Liver (tissue), 9 donors: ENCODE measurements around the gene TMEM270. TPM values are rescaled to one million over a fixed set of nuclear protein-coding genes. Genes with fewer than 3 reads are reported as not detected.

ENCODE experiments used
- DNase-seq: peaks from one replicate; pipeline ENCODE4 v3.0.0-alpha.2; 2017; ENCODE audit warnings: low spot score
- H3K27ac ChIP-seq, 2 donors: one replicate each; pipeline ENCODE4 v1.7.0; 2013; ENCODE audit warnings: inconsistent platforms in 2 of 2, low read length in 2 of 2, control low read depth in 1 of 2, low read depth in 1 of 2, mild to moderate bottlenecking in 1 of 2
- H3K27me3 ChIP-seq, 4 donors: one replicate each; pipeline versions ENCODE4 v1.6.1 to v1.7.0; 2013; ENCODE audit warnings: low read length in 3 of 4, inconsistent platforms in 1 of 4, mild to moderate bottlenecking in 1 of 4, moderate library complexity in 1 of 4; ENCODE audit not compliant: control insufficient read depth in 4 of 4, insufficient read depth in 4 of 4
- H3K36me3 ChIP-seq, 4 donors: one replicate each; pipeline versions ENCODE4 v1.6.1 to v1.7.0; 2013; ENCODE audit warnings: low read length in 3 of 4, mild to moderate bottlenecking in 3 of 4, low read depth in 1 of 4, moderate library complexity in 1 of 4; ENCODE audit not compliant: control insufficient read depth in 4 of 4, insufficient read depth in 3 of 4
- H3K4me1 ChIP-seq, 4 donors: one replicate each; pipeline versions ENCODE4 v1.6.1 to v1.7.0; 2013; ENCODE audit warnings: low read length in 3 of 4, mild to moderate bottlenecking in 3 of 4, moderate library complexity in 1 of 4; ENCODE audit not compliant: control insufficient read depth in 4 of 4, insufficient read depth in 4 of 4
- H3K4me3 ChIP-seq, 3 donors: one replicate each; pipeline versions ENCODE4 v1.6.1 to v1.7.0; 2013; ENCODE audit warnings: low read length in 3 of 3, control low read depth in 1 of 3, low read depth in 1 of 3, mild to moderate bottlenecking in 1 of 3
- H3K9ac ChIP-seq, 2 donors: one replicate each; pipeline ENCODE4 v1.7.0; 2013; ENCODE audit warnings: low read length in 2 of 2, mild to moderate bottlenecking in 2 of 2, moderate library complexity in 2 of 2, control low read depth in 1 of 2, low read depth in 1 of 2
- H3K9me3 ChIP-seq, 4 donors: one replicate each; pipeline versions ENCODE4 v1.6.1 to v1.7.0; 2013; ENCODE audit warnings: low read length in 3 of 4; ENCODE audit not compliant: control insufficient read depth in 4 of 4
- FOXA2 ChIP-seq: IDR thresholded peaks from 2 replicates; pipeline ENCODE4 v1.6.1; 2016; ENCODE audit warnings: antibody characterized with exemption
- GABPA ChIP-seq, 2 donors: IDR thresholded peaks in 1 of 2; conservative IDR thresholded peaks in 1 of 2; 2 replicates each; pipeline ENCODE4 v1.6.1; 2016; ENCODE audit warnings: antibody characterized with exemption in 2 of 2, mild to moderate bottlenecking in 1 of 2, moderate library complexity in 1 of 2
- HNF4A ChIP-seq, 2 donors: conservative IDR thresholded peaks; 2 replicates each; pipeline ENCODE4 v1.6.1; 2016; ENCODE audit warnings: antibody characterized with exemption in 2 of 2, mild to moderate bottlenecking in 2 of 2
- HNF4G ChIP-seq: IDR thresholded peaks from 2 replicates; pipeline ENCODE4 v1.6.1; 2016; ENCODE audit warnings: antibody characterized with exemption
- JUND ChIP-seq, 2 donors: IDR thresholded peaks; 2 replicates each; pipeline ENCODE4 v1.6.1; 2016; ENCODE audit warnings: antibody characterized with exemption in 2 of 2
- NR2F2 ChIP-seq: IDR thresholded peaks from 2 replicates; pipeline ENCODE4 v1.6.1; 2016; ENCODE audit warnings: antibody characterized with exemption
- RAD21 ChIP-seq, 2 donors: IDR thresholded peaks; 2 replicates each; pipeline ENCODE4 v1.6.1; 2016; ENCODE audit warnings: antibody characterized with exemption in 2 of 2, mild to moderate bottlenecking in 2 of 2
- SP1 ChIP-seq: IDR thresholded peaks from 2 replicates; pipeline ENCODE4 v1.6.1; 2018; ENCODE audit warnings: antibody characterized with exemption, mild to moderate bottlenecking
- TAF1 ChIP-seq: conservative IDR thresholded peaks from 2 replicates; pipeline ENCODE4 v1.6.1; 2016; ENCODE audit warnings: antibody characterized with exemption, mild to moderate bottlenecking
- YY1 ChIP-seq: IDR thresholded peaks from 2 replicates; pipeline ENCODE4 v1.6.1; 2016; ENCODE audit warnings: antibody characterized with exemption, mild to moderate bottlenecking
- WGBS: extraction: QIAGEN DNeasy Blood & Tissue Kit; methylation state at CpG from one replicate; pipeline ENCODE4 v1.1.7; 2013; 5-methylcytosine and 5-hydroxymethylcytosine counted together
- polyA plus RNA-seq, 2 donors: library from polyadenylated mRNA; stranded (reverse) in 1 of 2; unstranded in 1 of 2; fragments of 200-250 nt in 1 of 2; fragments of >200 nt in 1 of 2; fragmentation: Nextera tagmentation in 1 of 2; extraction: Ambion mirVana in 1 of 2; gene quantifications; one replicate each; pipeline versions ENCODE4 v1.2.1 to v1.2.3, GENCODE V29; 2013 to 2015
- total RNA-seq, 2 donors: library from RNA; depleted of rRNA; stranded (reverse); fragments of >200 nt; gene quantifications; one replicate each; pipeline ENCODE4 v1.2.3, GENCODE V29; 2014
- TF ChIP-seq, protein P1 (sequence below): IDR thresholded peaks from 2 replicates; pipeline ENCODE4 v1.6.1; 2016; ENCODE audit warnings: antibody characterized with exemption
- TF ChIP-seq, protein P2 (sequence below): fragments of 150-350 bp; IDR thresholded peaks from 2 replicates; pipeline ENCODE4 v1.5.1; 2017; ENCODE audit warnings: improper control_type of control experiment, low read depth, low read length; ENCODE audit not compliant: missing input control
- TF ChIP-seq, protein P3 (sequence below): IDR thresholded peaks from 2 replicates; pipeline ENCODE4 v1.6.1; 2016; ENCODE audit warnings: antibody characterized with exemption
- TF ChIP-seq, protein P4 (sequence below): IDR thresholded peaks from 2 replicates; pipeline ENCODE4 v1.6.1; 2016; ENCODE audit warnings: antibody characterized with exemption, mild to moderate bottlenecking
- TF ChIP-seq, protein P5 (sequence below): IDR thresholded peaks from 2 replicates; pipeline ENCODE4 v1.6.1; 2016; ENCODE audit warnings: antibody characterized with exemption
- donor health status: healthy.
- donor health status: healthy.
- donor health status: healthy.
- donor health status: healthy.
- donor health status: healthy.

TMEM270 gene
- total and polyA plus RNA-seq, 4 donors, result 0.09 TPM; not detected in 3

DNA sequence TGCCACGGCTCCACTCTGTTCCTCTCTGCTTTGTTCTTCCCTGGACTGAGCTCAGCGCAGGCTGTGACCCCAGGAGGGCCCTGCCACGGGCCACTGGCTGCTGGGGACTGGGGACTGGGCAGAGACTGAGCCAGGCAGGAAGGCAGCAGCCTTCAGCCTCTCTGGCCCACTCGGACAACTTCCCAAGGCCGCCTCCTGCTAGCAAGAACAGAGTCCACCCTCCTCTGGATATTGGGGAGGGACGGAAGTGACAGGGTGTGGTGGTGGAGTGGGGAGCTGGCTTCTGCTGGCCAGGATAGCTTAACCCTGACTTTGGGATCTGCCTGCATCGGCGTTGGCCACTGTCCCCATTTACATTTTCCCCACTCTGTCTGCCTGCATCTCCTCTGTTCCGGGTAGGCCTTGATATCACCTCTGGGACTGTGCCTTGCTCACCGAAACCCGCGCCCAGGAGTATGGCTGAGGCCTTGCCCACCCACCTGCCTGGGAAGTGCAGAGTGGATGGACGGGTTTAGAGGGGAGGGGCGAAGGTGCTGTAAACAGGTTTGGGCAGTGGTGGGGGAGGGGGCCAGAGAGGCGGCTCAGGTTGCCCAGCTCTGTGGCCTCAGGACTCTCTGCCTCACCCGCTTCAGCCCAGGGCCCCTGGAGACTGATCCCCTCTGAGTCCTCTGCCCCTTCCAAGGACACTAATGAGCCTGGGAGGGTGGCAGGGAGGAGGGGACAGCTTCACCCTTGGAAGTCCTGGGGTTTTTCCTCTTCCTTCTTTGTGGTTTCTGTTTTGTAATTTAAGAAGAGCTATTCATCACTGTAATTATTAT is 28.9 kb upstream of the TMEM270 start:
- 53% methylated on average over 16 of the region's 16 CpGs for WGBS
- no peak overlapping the region for H3K9ac ChIP-seq
- H3K4me3 ChIP-seq, result no peak overlapping the region
- no peaks in the 10 kb centered on the region for H3K27me3 ChIP-seq
- no peak overlapping the region for H3K27ac ChIP-seq
- H3K4me1 ChIP-seq, result peaks cover 0 to 8% (median 2%) of the 10 kb centered on the region in 4 donors
- DNase-seq, result no peak
- H3K9me3 ChIP-seq, result no peaks in the 10 kb centered on the region
- H3K36me3 ChIP-seq, result no peaks in the 10 kb centered on the region
- no peak for TF ChIP-seq GABPA (IDR thresholded peaks at IDR 0.05 in 1 of 2, conservative IDR thresholded peaks at IDR 0.05 in 1 of 2)
- TF ChIP-seq YY1, result no peak
- TF ChIP-seq JUND (IDR thresholded peaks at IDR 0.05), result no peak
- no peak for TF ChIP-seq HNF4G
- no peak for TF ChIP-seq RAD21 (IDR thresholded peaks at IDR 0.05)

DNA sequence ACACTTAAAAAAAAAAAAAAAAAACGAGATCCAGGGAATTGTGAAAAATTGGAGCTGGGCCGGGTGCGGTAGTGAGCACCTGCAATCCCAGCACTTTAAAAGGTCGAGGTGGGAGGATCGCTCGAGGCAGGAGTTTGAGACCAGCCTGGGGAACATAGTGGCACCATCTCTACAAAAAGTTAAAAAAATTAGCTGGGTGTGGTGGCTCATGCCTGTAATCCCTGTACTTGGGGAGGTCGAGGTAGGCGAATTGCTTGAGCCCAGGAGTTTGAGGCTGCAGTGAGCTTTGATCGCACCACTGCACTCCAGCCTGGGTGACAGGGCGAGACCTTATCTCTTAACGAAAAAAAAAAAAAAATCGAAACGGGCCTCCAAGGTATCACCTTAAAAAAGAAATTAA is 28.2 kb upstream of the TMEM270 start:
- 53% methylated on average over 13 of the region's 13 CpGs for WGBS

DNA sequence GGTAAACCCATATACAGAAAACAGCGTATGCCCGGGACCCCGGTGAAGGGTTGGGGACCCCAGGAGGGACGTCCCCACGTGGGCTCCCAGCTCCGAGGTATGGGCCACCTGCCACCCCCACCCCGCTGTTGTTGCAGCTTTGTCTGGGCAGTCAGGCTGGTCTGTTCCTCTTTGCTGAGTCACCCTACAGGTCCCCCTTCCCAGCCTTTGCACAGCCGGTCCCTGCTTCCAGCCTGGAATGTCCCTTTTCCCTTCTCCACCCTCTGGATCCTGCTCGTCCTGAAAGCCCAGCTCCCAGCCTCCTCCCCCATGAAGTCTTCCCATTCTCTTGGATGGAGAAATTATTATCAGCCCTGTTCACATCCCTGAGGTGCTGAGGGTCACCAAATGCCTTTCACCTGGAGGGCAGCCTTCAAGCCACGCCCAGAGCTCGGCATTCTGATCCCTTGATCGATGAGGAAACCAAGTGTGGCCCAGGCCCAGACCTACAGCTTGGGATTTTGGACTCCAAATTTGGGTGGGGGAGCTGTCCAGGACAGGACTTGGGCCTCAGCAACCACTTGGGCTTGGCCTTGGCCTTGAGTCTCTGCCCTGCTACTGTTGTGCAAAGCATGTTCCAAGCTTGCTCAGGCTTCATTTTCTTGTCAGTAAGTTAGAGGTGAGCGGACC is 27.6 kb upstream of the TMEM270 start:
- 66% methylated on average over 13 of the region's 13 CpGs for WGBS
- Histone ChIP-seq H3K36me3 (no peaks in the 10 kb centered on the region), H3K9me3 (no peaks in the 10 kb centered on the region), H3K27me3 (no peaks in the 10 kb centered on the region), H3K9ac (no peak overlapping the region), H3K4me3 (no peak overlapping the region), H3K27ac (no peak overlapping the region), H3K4me1 (no peaks in the 10 kb centered on the region)
- DNase-seq, result no peak
- TF ChIP-seq HNF4A (conservative IDR thresholded peaks at IDR 0.05) (no peak), JUND (IDR thresholded peaks at IDR 0.05) (no peak), FOXA2 (no peak), RAD21 (IDR thresholded peaks at IDR 0.05) (no peak), HNF4G (no peak), SP1 (no peak), YY1 (no peak), TAF1 (no peak), NR2F2 (no peak)
- TF ChIP-seq, protein P1, sequence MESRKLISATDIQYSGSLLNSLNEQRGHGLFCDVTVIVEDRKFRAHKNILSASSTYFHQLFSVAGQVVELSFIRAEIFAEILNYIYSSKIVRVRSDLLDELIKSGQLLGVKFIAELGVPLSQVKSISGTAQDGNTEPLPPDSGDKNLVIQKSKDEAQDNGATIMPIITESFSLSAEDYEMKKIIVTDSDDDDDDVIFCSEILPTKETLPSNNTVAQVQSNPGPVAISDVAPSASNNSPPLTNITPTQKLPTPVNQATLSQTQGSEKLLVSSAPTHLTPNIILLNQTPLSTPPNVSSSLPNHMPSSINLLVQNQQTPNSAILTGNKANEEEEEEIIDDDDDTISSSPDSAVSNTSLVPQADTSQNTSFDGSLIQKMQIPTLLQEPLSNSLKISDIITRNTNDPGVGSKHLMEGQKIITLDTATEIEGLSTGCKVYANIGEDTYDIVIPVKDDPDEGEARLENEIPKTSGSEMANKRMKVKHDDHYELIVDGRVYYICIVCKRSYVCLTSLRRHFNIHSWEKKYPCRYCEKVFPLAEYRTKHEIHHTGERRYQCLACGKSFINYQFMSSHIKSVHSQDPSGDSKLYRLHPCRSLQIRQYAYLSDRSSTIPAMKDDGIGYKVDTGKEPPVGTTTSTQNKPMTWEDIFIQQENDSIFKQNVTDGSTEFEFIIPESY, result no peak
- TF ChIP-seq, protein P2, sequence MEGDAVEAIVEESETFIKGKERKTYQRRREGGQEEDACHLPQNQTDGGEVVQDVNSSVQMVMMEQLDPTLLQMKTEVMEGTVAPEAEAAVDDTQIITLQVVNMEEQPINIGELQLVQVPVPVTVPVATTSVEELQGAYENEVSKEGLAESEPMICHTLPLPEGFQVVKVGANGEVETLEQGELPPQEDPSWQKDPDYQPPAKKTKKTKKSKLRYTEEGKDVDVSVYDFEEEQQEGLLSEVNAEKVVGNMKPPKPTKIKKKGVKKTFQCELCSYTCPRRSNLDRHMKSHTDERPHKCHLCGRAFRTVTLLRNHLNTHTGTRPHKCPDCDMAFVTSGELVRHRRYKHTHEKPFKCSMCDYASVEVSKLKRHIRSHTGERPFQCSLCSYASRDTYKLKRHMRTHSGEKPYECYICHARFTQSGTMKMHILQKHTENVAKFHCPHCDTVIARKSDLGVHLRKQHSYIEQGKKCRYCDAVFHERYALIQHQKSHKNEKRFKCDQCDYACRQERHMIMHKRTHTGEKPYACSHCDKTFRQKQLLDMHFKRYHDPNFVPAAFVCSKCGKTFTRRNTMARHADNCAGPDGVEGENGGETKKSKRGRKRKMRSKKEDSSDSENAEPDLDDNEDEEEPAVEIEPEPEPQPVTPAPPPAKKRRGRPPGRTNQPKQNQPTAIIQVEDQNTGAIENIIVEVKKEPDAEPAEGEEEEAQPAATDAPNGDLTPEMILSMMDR, result no peak
- TF ChIP-seq, protein P3, sequence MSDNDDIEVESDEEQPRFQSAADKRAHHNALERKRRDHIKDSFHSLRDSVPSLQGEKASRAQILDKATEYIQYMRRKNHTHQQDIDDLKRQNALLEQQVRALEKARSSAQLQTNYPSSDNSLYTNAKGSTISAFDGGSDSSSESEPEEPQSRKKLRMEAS, result no peak

More for the DNA sequence above, 28.2 kb upstream of the TMEM270 start:
- no peak overlapping the region for H3K9ac ChIP-seq
- no peak overlapping the region for H3K27ac ChIP-seq
- H3K9me3 ChIP-seq, result no peaks in the 10 kb centered on the region
- peaks cover 0 to 3% (median under 1%) of the 10 kb centered on the region in 4 donors for H3K4me1 ChIP-seq
- no peaks in the 10 kb centered on the region for H3K36me3 ChIP-seq
- DNase-seq, result no peak
- H3K4me3 ChIP-seq, result no peak overlapping the region
- no peaks in the 10 kb centered on the region for H3K27me3 ChIP-seq
- TF ChIP-seq, protein P4, sequence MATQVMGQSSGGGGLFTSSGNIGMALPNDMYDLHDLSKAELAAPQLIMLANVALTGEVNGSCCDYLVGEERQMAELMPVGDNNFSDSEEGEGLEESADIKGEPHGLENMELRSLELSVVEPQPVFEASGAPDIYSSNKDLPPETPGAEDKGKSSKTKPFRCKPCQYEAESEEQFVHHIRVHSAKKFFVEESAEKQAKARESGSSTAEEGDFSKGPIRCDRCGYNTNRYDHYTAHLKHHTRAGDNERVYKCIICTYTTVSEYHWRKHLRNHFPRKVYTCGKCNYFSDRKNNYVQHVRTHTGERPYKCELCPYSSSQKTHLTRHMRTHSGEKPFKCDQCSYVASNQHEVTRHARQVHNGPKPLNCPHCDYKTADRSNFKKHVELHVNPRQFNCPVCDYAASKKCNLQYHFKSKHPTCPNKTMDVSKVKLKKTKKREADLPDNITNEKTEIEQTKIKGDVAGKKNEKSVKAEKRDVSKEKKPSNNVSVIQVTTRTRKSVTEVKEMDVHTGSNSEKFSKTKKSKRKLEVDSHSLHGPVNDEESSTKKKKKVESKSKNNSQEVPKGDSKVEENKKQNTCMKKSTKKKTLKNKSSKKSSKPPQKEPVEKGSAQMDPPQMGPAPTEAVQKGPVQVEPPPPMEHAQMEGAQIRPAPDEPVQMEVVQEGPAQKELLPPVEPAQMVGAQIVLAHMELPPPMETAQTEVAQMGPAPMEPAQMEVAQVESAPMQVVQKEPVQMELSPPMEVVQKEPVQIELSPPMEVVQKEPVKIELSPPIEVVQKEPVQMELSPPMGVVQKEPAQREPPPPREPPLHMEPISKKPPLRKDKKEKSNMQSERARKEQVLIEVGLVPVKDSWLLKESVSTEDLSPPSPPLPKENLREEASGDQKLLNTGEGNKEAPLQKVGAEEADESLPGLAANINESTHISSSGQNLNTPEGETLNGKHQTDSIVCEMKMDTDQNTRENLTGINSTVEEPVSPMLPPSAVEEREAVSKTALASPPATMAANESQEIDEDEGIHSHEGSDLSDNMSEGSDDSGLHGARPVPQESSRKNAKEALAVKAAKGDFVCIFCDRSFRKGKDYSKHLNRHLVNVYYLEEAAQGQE, result no peak
- no peak for TF ChIP-seq GABPA (IDR thresholded peaks at IDR 0.05 in 1 of 2, conservative IDR thresholded peaks at IDR 0.05 in 1 of 2)
- TF ChIP-seq, protein P5, sequence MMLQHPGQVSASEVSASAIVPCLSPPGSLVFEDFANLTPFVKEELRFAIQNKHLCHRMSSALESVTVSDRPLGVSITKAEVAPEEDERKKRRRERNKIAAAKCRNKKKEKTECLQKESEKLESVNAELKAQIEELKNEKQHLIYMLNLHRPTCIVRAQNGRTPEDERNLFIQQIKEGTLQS, result no peak
- TF ChIP-seq JUND (IDR thresholded peaks at IDR 0.05), result no peak
- TF ChIP-seq RAD21 (IDR thresholded peaks at IDR 0.05), result no peak
- TF ChIP-seq FOXA2, result no peak
- TF ChIP-seq HNF4A (conservative IDR thresholded peaks at IDR 0.05), result no peak
